Astrocyte of the cerebellum (primary cell): ENCODE results near the gene XRCC5.
"Not testable (repeated sequence)": the region's sequence is repeated elsewhere in the genome, so short reads cannot be mapped to it uniquely, and the experiment has no call there.

Source experiments
- DNase-seq: peaks from one replicate; pipeline ENCODE4 v3.0.0-alpha.2; 2011; ENCODE audit warnings: low read depth
- H3K4me3 ChIP-seq: 2 replicates; pipeline ENCODE4 v1.5.1; 2011; ENCODE audit warnings: mild to moderate bottlenecking, low read depth, low read length, moderate library complexity
- in situ Hi-C: cut with HindIII; loops from 2 replicates; pipeline ENCODE4 v1.10.0; 2017; ENCODE audit warnings: low sequenced_read_pairs
- TF ChIP-seq, protein P1 (sequence below): IDR thresholded peaks from 2 replicates; pipeline ENCODE4 v1.5.1; 2012; ENCODE audit warnings: low read length, low read depth, moderate library complexity, mild to moderate bottlenecking; ENCODE audit errors: missing control alignments

Gene XRCC5

DNA sequence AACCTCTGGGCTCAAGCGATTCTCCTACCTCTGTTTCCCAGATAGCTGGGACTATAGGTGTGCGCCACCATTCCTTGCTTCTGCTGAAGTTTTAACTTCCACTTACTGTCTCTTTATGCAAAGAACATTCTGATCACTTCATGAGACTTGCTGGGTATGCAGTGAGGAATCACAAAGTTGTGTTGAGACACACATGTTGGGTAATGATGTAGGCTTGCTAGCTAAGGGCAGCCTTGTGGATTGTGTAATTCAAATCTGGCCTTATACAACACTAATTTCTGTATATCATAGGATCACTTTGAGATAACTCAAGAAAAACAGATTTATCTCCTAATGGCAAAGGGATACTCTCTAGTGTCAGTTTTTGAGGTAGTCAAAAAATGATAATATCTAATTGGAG is 24.2 kb downstream of the XRCC5 start:
- DNase-seq = no peak
- in situ Hi-C loops = no loop called here
- TF ChIP-seq, protein P1, sequence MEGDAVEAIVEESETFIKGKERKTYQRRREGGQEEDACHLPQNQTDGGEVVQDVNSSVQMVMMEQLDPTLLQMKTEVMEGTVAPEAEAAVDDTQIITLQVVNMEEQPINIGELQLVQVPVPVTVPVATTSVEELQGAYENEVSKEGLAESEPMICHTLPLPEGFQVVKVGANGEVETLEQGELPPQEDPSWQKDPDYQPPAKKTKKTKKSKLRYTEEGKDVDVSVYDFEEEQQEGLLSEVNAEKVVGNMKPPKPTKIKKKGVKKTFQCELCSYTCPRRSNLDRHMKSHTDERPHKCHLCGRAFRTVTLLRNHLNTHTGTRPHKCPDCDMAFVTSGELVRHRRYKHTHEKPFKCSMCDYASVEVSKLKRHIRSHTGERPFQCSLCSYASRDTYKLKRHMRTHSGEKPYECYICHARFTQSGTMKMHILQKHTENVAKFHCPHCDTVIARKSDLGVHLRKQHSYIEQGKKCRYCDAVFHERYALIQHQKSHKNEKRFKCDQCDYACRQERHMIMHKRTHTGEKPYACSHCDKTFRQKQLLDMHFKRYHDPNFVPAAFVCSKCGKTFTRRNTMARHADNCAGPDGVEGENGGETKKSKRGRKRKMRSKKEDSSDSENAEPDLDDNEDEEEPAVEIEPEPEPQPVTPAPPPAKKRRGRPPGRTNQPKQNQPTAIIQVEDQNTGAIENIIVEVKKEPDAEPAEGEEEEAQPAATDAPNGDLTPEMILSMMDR = no peak
- no peak overlapping the region for H3K4me3 ChIP-seq

DNA sequence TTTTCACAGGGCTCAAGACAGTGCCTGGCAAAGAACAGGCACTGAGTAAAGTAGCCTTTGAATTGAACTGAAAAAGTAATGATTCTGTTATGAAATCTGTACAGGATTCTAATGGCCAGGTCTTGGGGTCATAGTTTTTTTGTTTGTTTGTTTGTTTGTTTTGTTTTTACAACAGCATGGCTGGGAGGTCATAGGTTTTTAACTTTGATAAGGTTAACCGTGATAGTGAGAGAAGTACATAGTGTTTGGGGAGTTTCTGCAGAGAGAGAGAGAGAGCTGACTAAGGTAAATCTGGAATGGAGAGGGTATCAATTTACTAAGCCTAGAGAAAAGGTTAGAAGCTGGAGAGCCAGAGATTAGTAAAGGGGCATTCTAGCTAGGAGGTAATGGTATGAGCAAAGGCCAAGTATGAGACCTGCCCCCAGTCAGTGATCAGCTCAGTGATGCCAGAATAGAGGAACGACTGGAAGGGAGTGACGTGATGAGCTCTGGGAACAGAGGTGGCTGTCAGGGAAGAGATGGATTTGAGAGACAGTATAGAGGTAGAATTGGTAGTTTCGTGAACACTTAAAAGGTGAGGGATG is 25.9 kb downstream of the XRCC5 start:
- in situ Hi-C loops = no loop called here
- DNase-seq = no peak
- no peak overlapping the region for H3K4me3 ChIP-seq
- TF ChIP-seq, protein P1 = no peak

GRCh38 chr2:216139884-216140283 is 30.7 kb downstream of the XRCC5 start:
- TF ChIP-seq, protein P1 = peak; percentile 39
- no peak overlapping the region for H3K4me3 ChIP-seq
- DNase-seq = no peak
- in situ Hi-C loops = no loop called here

DNA sequence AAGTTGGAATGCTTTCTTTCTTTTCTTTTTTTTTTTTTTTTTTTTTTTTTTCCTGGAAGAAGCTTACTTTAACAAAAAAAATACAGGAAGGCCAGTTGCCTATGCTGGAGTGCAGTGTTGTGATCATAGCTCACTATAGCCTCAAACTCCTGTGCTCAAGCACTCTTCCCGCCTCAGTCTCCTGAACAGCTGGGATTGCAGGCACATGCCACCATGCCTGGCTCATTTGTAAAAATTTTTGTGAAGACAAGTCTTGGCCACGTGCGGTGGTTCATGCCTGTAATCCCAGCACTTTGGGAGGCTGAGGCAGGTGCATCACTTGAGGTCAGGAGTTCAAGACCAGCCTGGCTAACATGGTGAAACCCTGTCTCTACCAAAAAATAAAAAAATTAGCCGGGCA is 32.4 kb downstream of the XRCC5 start:
- DNase-seq, H3K4me3 ChIP-seq, in situ Hi-C loops: not testable (repeated sequence)

GRCh38 chr2:216142540-216142939 is 33.4 kb downstream of the XRCC5 start:
- TF ChIP-seq, protein P1 = no peak
- in situ Hi-C loops = no loop called here
- no peak overlapping the region for H3K4me3 ChIP-seq
- DNase-seq = peak; percentile 13

- in situ Hi-C loops = no loop called here
- DNase-seq = no peak
Observed at GRCh38 chr2:216144372-216144771, 35.2 kb downstream of the XRCC5 start.

DNA sequence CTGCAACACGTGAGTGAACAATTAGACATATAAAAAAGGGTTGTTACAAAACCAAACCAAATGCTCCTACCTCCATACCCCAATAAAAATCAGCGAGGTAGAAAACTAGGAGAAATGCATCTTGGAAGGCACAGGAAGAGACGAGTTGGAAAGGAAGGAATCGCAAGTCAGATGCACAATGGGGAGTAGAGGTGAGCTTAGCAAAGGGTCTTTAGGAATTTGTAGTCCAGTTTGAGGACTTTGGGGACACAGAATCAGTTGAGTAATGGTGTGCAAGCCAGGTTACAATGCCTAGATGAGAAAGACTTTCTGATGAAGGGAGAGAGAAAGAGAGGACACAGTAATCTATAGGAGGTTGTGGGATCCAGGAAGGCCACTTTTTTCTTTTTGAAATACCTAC is 35.7 kb downstream of the XRCC5 start:
- no peak overlapping the region for H3K4me3 ChIP-seq
- TF ChIP-seq, protein P1 = no peak
- DNase-seq = no peak
- in situ Hi-C loops = no loop called here

More at GRCh38 chr2:216144372-216144771, 35.2 kb downstream of the XRCC5 start:
- H3K4me3 ChIP-seq = no peak overlapping the region
- TF ChIP-seq, protein P1 = no peak
